Neural progenitor cell (in vitro differentiated cells): ENCODE measurements around the gene ASTN2. TPM values are rescaled to one million over a fixed set of nuclear protein-coding genes. Genes with fewer than 3 reads are reported as not detected.

Experiments
- DNase-seq: peaks from one replicate; pipeline ENCODE4 v3.0.0-alpha.2; 2016; ENCODE audit warnings: low spot score
- H2AFZ ChIP-seq: fragments of 200-600 bp; sonication (generic); replicated peaks from 2 replicates; pipeline ENCODE4 v1.6.1; 2016; ENCODE audit warnings: antibody characterized with exemption
- H3F3A ChIP-seq: fragments of 200-600 bp; sonication (generic); 2 replicates; pipeline ENCODE4 v1.6.1; 2016; ENCODE audit warnings: antibody characterized with exemption, low read depth
- H3K27ac ChIP-seq: fragments of 200-600 bp; sonication (generic); 2 replicates; pipeline ENCODE4 v1.5.1; 2016; ENCODE audit warnings: mild to moderate bottlenecking
- H3K27me3 ChIP-seq: fragments of 200-600 bp; sonication (generic); 2 replicates; pipeline ENCODE4 v1.6.1; 2016; ENCODE audit warnings: mild to moderate bottlenecking, moderate library complexity
- H3K36me3 ChIP-seq: fragments of 200-600 bp; sonication (generic); 2 replicates; pipeline ENCODE4 v1.5.1; 2016
- H3K4me1 ChIP-seq: fragments of 200-600 bp; sonication (generic); 2 replicates; pipeline ENCODE4 v1.6.1; 2016; ENCODE audit warnings: mixed run types
- H3K4me2 ChIP-seq: fragments of 200-600 bp; sonication (generic); 2 replicates; pipeline ENCODE4 v1.6.1; 2016
- H3K4me3 ChIP-seq: fragments of 200-600 bp; sonication (generic); 2 replicates; pipeline ENCODE4 v1.5.1; 2016
- H3K79me2 ChIP-seq: fragments of 200-600 bp; sonication (generic); 2 replicates; pipeline ENCODE4 v1.6.1; 2016; ENCODE audit warnings: low read depth
- H3K9ac ChIP-seq: fragments of 200-600 bp; sonication (generic); 2 replicates; pipeline ENCODE4 v1.6.1; 2016
- H3K9me3 ChIP-seq: fragments of 200-600 bp; sonication (generic); 2 replicates; pipeline ENCODE4 v1.5.1; 2016; ENCODE audit warnings: low read depth
- H4K20me1 ChIP-seq: fragments of 200-600 bp; sonication (generic); 2 replicates; pipeline ENCODE4 v1.6.1; 2016; ENCODE audit warnings: low read depth
- H3K27ac Mint-ChIP-seq: 3 replicates; pipeline ENCODE4 v1.8.0; 2021; ENCODE audit warnings: mixed read lengths
- H3K27me3 Mint-ChIP-seq: 2 replicates; pipeline ENCODE4 v1.8.0; 2022; ENCODE audit warnings: low read depth, mild to moderate bottlenecking, inconsistent platforms, moderate library complexity, mixed read lengths; ENCODE audit not compliant: insufficient read depth
- H3K36me3 Mint-ChIP-seq: 3 replicates; pipeline ENCODE4 v1.8.0; 2021; ENCODE audit warnings: mixed read lengths
- H3K4me1 Mint-ChIP-seq: 3 replicates; pipeline ENCODE4 v1.8.0; 2021; ENCODE audit warnings: mixed read lengths
- H3K4me3 Mint-ChIP-seq: 3 replicates; pipeline ENCODE4 v1.8.0; 2021; ENCODE audit warnings: mild to moderate bottlenecking, moderate library complexity, mixed read lengths
- H3K9me3 Mint-ChIP-seq: 3 replicates; pipeline ENCODE4 v1.8.0; 2020; ENCODE audit warnings: mixed read lengths
- CTCF ChIP-seq: fragments of 200-600 bp; sonication (generic); IDR thresholded peaks from 2 replicates; pipeline ENCODE4 v1.5.1; 2017; ENCODE audit warnings: antibody characterized with exemption, mild to moderate bottlenecking
- EZH2 ChIP-seq: fragments of 200-600 bp; sonication (generic); IDR thresholded peaks from 2 replicates; pipeline ENCODE4 v1.6.1; 2017; ENCODE audit warnings: antibody characterized with exemption, mild to moderate bottlenecking, moderate library complexity
- EZH2phosphoT487 ChIP-seq: fragments of 200-600 bp; sonication (generic); IDR thresholded peaks from 2 replicates; pipeline ENCODE4 v1.6.1; 2017; ENCODE audit warnings: antibody characterized with exemption
- total RNA-seq: library from RNA; depleted of rRNA; stranded (reverse); fragments of >200 nt; gene quantifications from 2 replicates; pipeline ENCODE4 v1.2.3, GENCODE V29; 2015; ENCODE audit warnings: low replicate concordance

ASTN2 gene
- total RNA-seq, 1 donor from 2014 or later, result 8.0 TPM

DNA sequence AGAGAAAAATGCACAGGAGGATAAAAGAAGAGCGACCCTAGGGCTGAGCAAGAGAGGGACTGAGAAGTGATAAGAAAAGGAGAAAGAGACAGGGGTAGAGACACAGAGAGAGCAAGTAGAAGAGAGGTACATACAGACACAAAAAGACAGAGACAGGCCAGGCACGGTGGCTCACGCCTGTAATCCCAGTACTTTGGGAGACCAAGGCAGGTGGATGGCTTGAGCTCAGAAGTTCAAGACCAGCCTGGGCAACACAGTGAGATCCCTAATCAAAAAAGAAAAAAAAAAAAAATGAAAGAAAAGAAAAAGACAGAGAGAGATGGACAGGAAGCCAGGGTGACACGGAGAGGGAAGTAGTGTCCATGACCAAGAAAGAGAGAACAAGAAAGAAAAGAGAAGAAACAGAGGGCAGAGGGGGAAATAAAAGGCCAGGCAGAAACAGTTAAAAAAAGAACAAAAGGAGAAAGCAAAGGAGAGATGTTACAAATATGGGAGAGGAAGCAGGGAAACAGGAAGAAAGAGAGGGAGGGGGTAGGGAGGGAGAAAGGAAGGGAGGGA lies 937.2 kb downstream of the ASTN2 start:
- Histone ChIP-seq H3K79me2 (no peaks in the 10 kb centered on the region), H4K20me1 (peaks cover 2% of the 10 kb centered on the region), H3K9ac (no peak overlapping the region), H2AFZ (no peak overlapping the region), H3K4me2 (no peak overlapping the region), H3K4me1 (peaks cover 16% of the 10 kb centered on the region), H3K4me3 (no peak overlapping the region), H3K27ac (no peak overlapping the region), H3K9me3 (no peaks in the 10 kb centered on the region), H3F3A (no peaks in the 10 kb centered on the region), H3K36me3 (no peaks in the 10 kb centered on the region), H3K27me3 (no peaks in the 10 kb centered on the region)
- H3K4me1 Mint-ChIP-seq, result peaks cover 23% of the 10 kb centered on the region
- H3K27ac Mint-ChIP-seq, result peak overlapping the region; percentile 23
- H3K9me3 Mint-ChIP-seq, result peaks cover 2% of the 10 kb centered on the region
- H3K27me3 Mint-ChIP-seq, result peaks cover 4% of the 10 kb centered on the region
- DNase-seq, result no peak
- H3K4me3 Mint-ChIP-seq, result no peak overlapping the region
- TF ChIP-seq EZH2phosphoT487 (no peak), CTCF (no peak), EZH2 (no peak)
- peaks cover 8% of the 10 kb centered on the region for H3K36me3 Mint-ChIP-seq

- Histone ChIP-seq H3K79me2 (no peaks in the 10 kb centered on the region), H3F3A (peaks cover 3% of the 10 kb centered on the region), H3K4me2 (peak overlapping the region; percentile 31), H3K9me3 (no peaks in the 10 kb centered on the region), H3K9ac (no peak overlapping the region), H3K27ac (no peak overlapping the region), H2AFZ (no peak overlapping the region), H3K4me1 (peaks cover 16% of the 10 kb centered on the region), H4K20me1 (no peaks in the 10 kb centered on the region), H3K27me3 (no peaks in the 10 kb centered on the region), H3K4me3 (no peak overlapping the region), H3K36me3 (no peaks in the 10 kb centered on the region)
- Mint-ChIP-seq H3K36me3 (peaks cover 8% of the 10 kb centered on the region), H3K9me3 (peaks cover 2% of the 10 kb centered on the region), H3K27me3 (peaks cover 2% of the 10 kb centered on the region), H3K4me3 (no peak overlapping the region), H3K4me1 (peaks cover 28% of the 10 kb centered on the region), H3K27ac (peak overlapping the region; percentile 93)
- TF ChIP-seq EZH2 (no peak), EZH2phosphoT487 (no peak), CTCF (no peak)
- DNase-seq, result peak; percentile 39
Measured at GRCh38 chr9:116476935-116477381, 937.9 kb downstream of the ASTN2 start.

DNA sequence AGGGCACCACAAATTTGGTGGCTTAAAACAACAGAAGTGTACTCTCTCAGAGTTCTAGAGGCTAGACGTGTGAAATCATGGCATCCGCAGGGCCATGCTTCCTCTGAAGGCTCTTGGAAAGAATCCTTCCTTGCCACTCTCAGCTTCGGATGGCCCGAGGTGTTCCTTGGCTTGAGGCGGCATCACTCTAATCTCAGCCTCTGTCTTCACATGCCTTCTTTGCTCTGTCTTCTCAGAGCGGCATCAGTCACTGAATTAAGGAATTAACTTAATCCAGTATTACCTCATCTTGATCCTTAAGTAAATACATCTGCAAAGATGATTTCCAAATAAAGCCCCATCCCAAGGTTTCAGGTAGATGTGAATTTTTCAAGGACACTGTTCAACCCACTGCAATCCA lies 938.9 kb downstream of the ASTN2 start:
- no peaks in the 10 kb centered on the region for H4K20me1 ChIP-seq
- H3K27me3 Mint-ChIP-seq, result peaks cover 5% of the 10 kb centered on the region
- no peak overlapping the region for H3K4me3 ChIP-seq
- H3K9ac ChIP-seq, result no peak overlapping the region
- no peak overlapping the region for H3K4me3 Mint-ChIP-seq
- no peak for DNase-seq
- no peaks in the 10 kb centered on the region for H3K27me3 ChIP-seq
- no peak overlapping the region for H2AFZ ChIP-seq
- TF ChIP-seq EZH2phosphoT487 (no peak), EZH2 (no peak)
- peaks cover 8% of the 10 kb centered on the region for H3K36me3 Mint-ChIP-seq
- H3K4me1 Mint-ChIP-seq, result peaks cover 38% of the 10 kb centered on the region
- no peak overlapping the region for H3K4me2 ChIP-seq
- H3K9me3 Mint-ChIP-seq, result peaks cover 2% of the 10 kb centered on the region
- no peaks in the 10 kb centered on the region for H3K9me3 ChIP-seq
- no peaks in the 10 kb centered on the region for H3K79me2 ChIP-seq
- peaks cover 13% of the 10 kb centered on the region for H3F3A ChIP-seq
- H3K36me3 ChIP-seq, result no peaks in the 10 kb centered on the region
- peaks cover 26% of the 10 kb centered on the region for H3K4me1 ChIP-seq
- no peak overlapping the region for H3K27ac ChIP-seq
- peak overlapping the region; percentile 47 for H3K27ac Mint-ChIP-seq

DNA sequence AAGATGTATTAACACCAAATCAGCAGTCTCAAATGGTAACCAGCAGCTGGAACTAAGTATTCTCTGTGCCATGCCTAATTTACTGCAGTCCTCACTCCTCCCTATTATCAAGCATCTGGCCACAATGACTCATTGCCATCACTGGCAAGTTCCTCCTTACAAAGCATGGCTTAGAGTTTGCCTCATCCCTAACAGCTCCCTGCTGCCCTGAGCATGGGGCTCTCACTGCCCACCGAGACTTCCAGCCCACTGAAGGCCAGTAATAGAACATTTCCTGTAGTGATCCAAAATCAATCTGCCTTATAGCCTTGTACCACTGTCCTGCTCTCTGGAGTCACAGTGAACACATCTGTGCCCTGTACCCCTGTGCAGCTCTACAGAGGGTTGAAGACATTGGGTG lies 939.7 kb downstream of the ASTN2 start:
- no peak overlapping the region for H3K4me3 ChIP-seq
- peaks cover 5% of the 10 kb centered on the region for H3K27me3 Mint-ChIP-seq
- no peak for DNase-seq
- H3K27ac Mint-ChIP-seq, result no peak overlapping the region
- no peaks in the 10 kb centered on the region for H4K20me1 ChIP-seq
- peaks cover 34% of the 10 kb centered on the region for H3K4me1 ChIP-seq
- no peak overlapping the region for H2AFZ ChIP-seq
- no peak overlapping the region for H3K27ac ChIP-seq
- H3K27me3 ChIP-seq, result no peaks in the 10 kb centered on the region
- H3K36me3 Mint-ChIP-seq, result peaks cover 8% of the 10 kb centered on the region
- H3K36me3 ChIP-seq, result no peaks in the 10 kb centered on the region
- H3K79me2 ChIP-seq, result no peaks in the 10 kb centered on the region
- no peak overlapping the region for H3K9ac ChIP-seq
- no peaks in the 10 kb centered on the region for H3K9me3 ChIP-seq
- peaks cover 46% of the 10 kb centered on the region for H3K4me1 Mint-ChIP-seq
- H3F3A ChIP-seq, result peaks cover 21% of the 10 kb centered on the region
- no peak overlapping the region for H3K4me3 Mint-ChIP-seq
- H3K9me3 Mint-ChIP-seq, result peaks cover 2% of the 10 kb centered on the region
- no peak overlapping the region for H3K4me2 ChIP-seq
- TF ChIP-seq EZH2phosphoT487 (no peak), CTCF (no peak), EZH2 (no peak)
